Endodermal cell (in vitro differentiated cells): ENCODE measurements around the gene ERCC6L. TPM values are rescaled to one million over a fixed set of nuclear protein-coding genes. Genes with fewer than 3 reads are reported as not detected.

ENCODE experiments used
- DNase-seq: peaks from one replicate; pipeline ENCODE4 v3.0.0-alpha.2; 2017
- H3K27ac ChIP-seq: 2 replicates; pipeline ENCODE4 v1.5.1; 2013; ENCODE audit warnings: mild to moderate bottlenecking, low read depth, low read length, moderate library complexity
- H3K27me3 ChIP-seq: 2 replicates; pipeline ENCODE4 v1.6.1; 2013; ENCODE audit warnings: mild to moderate bottlenecking, low read length, moderate library complexity; ENCODE audit not compliant: insufficient read depth, control insufficient read depth, poor library complexity, severe bottlenecking
- H3K36me3 ChIP-seq: 2 replicates; pipeline ENCODE4 v1.7.0; 2013; ENCODE audit warnings: mild to moderate bottlenecking, low read length, moderate library complexity; ENCODE audit not compliant: control insufficient read depth, insufficient read depth
- H3K4me1 ChIP-seq: one replicate; pipeline ENCODE4 v1.7.0; 2013; ENCODE audit warnings: low read length; ENCODE audit not compliant: control insufficient read depth, insufficient read depth
- H3K4me3 ChIP-seq: 2 replicates; pipeline ENCODE4 v1.5.1; 2013; ENCODE audit warnings: mild to moderate bottlenecking, low read length, moderate library complexity
- H3K9ac ChIP-seq: 2 replicates; pipeline ENCODE4 v1.6.1; 2013; ENCODE audit warnings: mild to moderate bottlenecking, low read length, moderate library complexity; ENCODE audit not compliant: poor library complexity, severe bottlenecking; ENCODE audit errors: extremely low read depth
- H3K9me3 ChIP-seq: 2 replicates; pipeline ENCODE4 v1.6.1; 2013; ENCODE audit warnings: mild to moderate bottlenecking, low read length, moderate library complexity; ENCODE audit not compliant: control insufficient read depth
- H3K27ac Mint-ChIP-seq: 2 replicates; pipeline ENCODE4 v1.8.0; 2020; ENCODE audit warnings: mixed read lengths
- H3K27me3 Mint-ChIP-seq: 2 replicates; pipeline ENCODE4 v1.8.0; 2021; ENCODE audit warnings: mild to moderate bottlenecking, mixed read lengths; ENCODE audit not compliant: insufficient read depth
- H3K36me3 Mint-ChIP-seq: 2 replicates; pipeline ENCODE4 v1.8.0; 2020; ENCODE audit warnings: low read depth, mixed read lengths
- H3K4me1 Mint-ChIP-seq: 2 replicates; pipeline ENCODE4 v1.8.0; 2020; ENCODE audit warnings: mixed read lengths
- H3K4me3 Mint-ChIP-seq: 2 replicates; pipeline ENCODE4 v1.8.0; 2020; ENCODE audit warnings: mild to moderate bottlenecking, moderate library complexity, mixed read lengths
- H3K9me3 Mint-ChIP-seq: 2 replicates; pipeline ENCODE4 v1.8.0; 2020; ENCODE audit warnings: mild to moderate bottlenecking, mixed read lengths
- CTCF ChIP-seq: fragments of 200-600 bp; sonication (generic); conservative IDR thresholded peaks from 2 replicates; pipeline ENCODE4 v1.5.0; 2021; ENCODE audit warnings: antibody characterized with exemption, mild to moderate bottlenecking
- WGBS, 2 experiments: methylation state at CpG; one replicate each; pipeline versions ENCODE4 v1.1.5 to v1.1.7; 2013; ENCODE audit warnings: missing lambda C conversion rate in 2 of 2, mixed read lengths in 1 of 2; ENCODE audit not compliant: insufficient coverage in 1 of 2, insufficient read length in 1 of 2; 5-methylcytosine and 5-hydroxymethylcytosine counted together
- total RNA-seq, 2 donors: library from RNA; stranded (reverse); fragmentation: NEBNext Ultra II Directional in 1 of 2; extraction: Animal tissue kit (Norgen Biotek cat#: 25700) in 1 of 2; gene quantifications; 2 replicates in 1 of 2; 3 replicates in 1 of 2; pipeline ENCODE4 v1.2.1, GENCODE V29; 2021

ERCC6L gene
- total RNA-seq, 2 donors from 2014 or later: 11.3 to 17.9 TPM

- H3K4me3 ChIP-seq: peak overlapping the region; percentile 99
- H3K27me3 ChIP-seq: no peaks in the 10 kb centered on the region
- Mint-ChIP-seq H3K4me3 (peak overlapping the region; percentile 84), H3K9me3 (peaks cover 1% of the 10 kb centered on the region), H3K4me1 (peaks cover 28% of the 10 kb centered on the region), H3K27me3 (no peaks in the 10 kb centered on the region), H3K36me3 (peaks cover 70% of the 10 kb centered on the region), H3K27ac (no peak overlapping the region)
- H3K36me3 ChIP-seq: peaks cover 64% of the 10 kb centered on the region
- no peak overlapping the region for H3K27ac ChIP-seq
- H3K4me1 ChIP-seq: no peaks in the 10 kb centered on the region
- H3K9ac ChIP-seq: no peak overlapping the region
- no peaks in the 10 kb centered on the region for H3K9me3 ChIP-seq
- no peak for TF ChIP-seq CTCF
- WGBS, 2 experiments: 90 to 95% methylated on average over 2 to 6 of the region's 6 CpGs
- DNase-seq: no peak
Observed at GRCh38 chrX:72273718-72274117, 34.9 kb upstream of the ERCC6L start.

GRCh38 chrX:72272868-72273267 lies 34.0 kb upstream of the ERCC6L start:
- no peak overlapping the region for H3K27ac ChIP-seq
- no peak overlapping the region for H3K9ac ChIP-seq
- H3K27me3 Mint-ChIP-seq: no peaks in the 10 kb centered on the region
- H3K4me3 Mint-ChIP-seq: no peak overlapping the region
- H3K36me3 ChIP-seq: peaks cover 69% of the 10 kb centered on the region
- H3K27ac Mint-ChIP-seq: no peak overlapping the region
- no peak for TF ChIP-seq CTCF
- no peak overlapping the region for H3K4me3 ChIP-seq
- H3K9me3 Mint-ChIP-seq: peaks cover 1% of the 10 kb centered on the region
- peaks cover 79% of the 10 kb centered on the region for H3K36me3 Mint-ChIP-seq
- H3K27me3 ChIP-seq: no peaks in the 10 kb centered on the region
- DNase-seq: no peak
- WGBS, 2 experiments: 96 to 100% methylated on average over 1 to 3 of the region's 3 CpGs
- no peaks in the 10 kb centered on the region for H3K9me3 ChIP-seq
- H3K4me1 ChIP-seq: no peaks in the 10 kb centered on the region
- H3K4me1 Mint-ChIP-seq: peaks cover 28% of the 10 kb centered on the region

- H3K27ac Mint-ChIP-seq: no peak overlapping the region
- Histone ChIP-seq H3K9ac (no peak overlapping the region), H3K4me1 (no peaks in the 10 kb centered on the region), H3K9me3 (no peaks in the 10 kb centered on the region), H3K36me3 (peaks cover 69% of the 10 kb centered on the region), H3K27ac (no peak overlapping the region), H3K4me3 (no peak overlapping the region), H3K27me3 (no peaks in the 10 kb centered on the region)
- 92 to 100% methylated on average over 1 to 3 of the region's 3 CpGs for WGBS, 2 experiments
- TF ChIP-seq CTCF: no peak
- peaks cover 83% of the 10 kb centered on the region for H3K36me3 Mint-ChIP-seq
- H3K4me1 Mint-ChIP-seq: peaks cover 28% of the 10 kb centered on the region
- DNase-seq: no peak
- H3K4me3 Mint-ChIP-seq: no peak overlapping the region
- no peaks in the 10 kb centered on the region for H3K9me3 Mint-ChIP-seq
- H3K27me3 Mint-ChIP-seq: no peaks in the 10 kb centered on the region
Observed at GRCh38 chrX:72271812-72272211, 33.0 kb upstream of the ERCC6L start.
